Stimulated activated naive B cell treated with anti-CD40 and anti-IgM and Interleukin-4, amounts not matched to agents 10 μg/mL and 1 μg/mL and 100 μg/mL, for 72 hours (primary cell): ENCODE measurements around the gene CHST4.
"Not testable (repeated sequence)": the region's sequence is repeated elsewhere in the genome, so short reads cannot be mapped to it uniquely, and the experiment has no call there.

Experiments used
- ATAC-seq, 2 donors: fragments of 150-1000 bp; cut with Tn5 transposase; replicated peaks; 2 replicates each; pipeline ENCODE4 v1.10.0; 2021; ENCODE audit warnings: moderate library complexity in 1 of 2
- DNase-seq: peaks from one replicate; pipeline ENCODE4 v3.0.0; 2021
- H3K27ac Mint-ChIP-seq: one replicate; pipeline ENCODE4 v1.8.0; 2022; ENCODE audit warnings: mild to moderate bottlenecking, mixed read lengths
- H3K27me3 Mint-ChIP-seq, 2 donors: one replicate each; pipeline ENCODE4 v1.8.0; 2022; ENCODE audit warnings: mixed read lengths in 2 of 2
- H3K36me3 Mint-ChIP-seq, 2 donors: one replicate each; pipeline ENCODE4 v1.8.0; 2022; ENCODE audit warnings: mixed read lengths in 2 of 2, mild to moderate bottlenecking in 1 of 2
- H3K4me1 Mint-ChIP-seq, 2 donors: one replicate each; pipeline ENCODE4 v1.8.0; 2022; ENCODE audit warnings: mixed read lengths in 2 of 2, mild to moderate bottlenecking in 1 of 2
- H3K4me3 Mint-ChIP-seq, 2 donors: one replicate each; pipeline ENCODE4 v1.8.0; 2022; ENCODE audit warnings: mild to moderate bottlenecking in 2 of 2, mixed read lengths in 2 of 2, moderate library complexity in 1 of 2
- H3K9me3 Mint-ChIP-seq, 2 donors: one replicate each; pipeline ENCODE4 v1.8.0; 2022; ENCODE audit warnings: mixed read lengths in 2 of 2, mild to moderate bottlenecking in 1 of 2

The CHST4 gene

DNA sequence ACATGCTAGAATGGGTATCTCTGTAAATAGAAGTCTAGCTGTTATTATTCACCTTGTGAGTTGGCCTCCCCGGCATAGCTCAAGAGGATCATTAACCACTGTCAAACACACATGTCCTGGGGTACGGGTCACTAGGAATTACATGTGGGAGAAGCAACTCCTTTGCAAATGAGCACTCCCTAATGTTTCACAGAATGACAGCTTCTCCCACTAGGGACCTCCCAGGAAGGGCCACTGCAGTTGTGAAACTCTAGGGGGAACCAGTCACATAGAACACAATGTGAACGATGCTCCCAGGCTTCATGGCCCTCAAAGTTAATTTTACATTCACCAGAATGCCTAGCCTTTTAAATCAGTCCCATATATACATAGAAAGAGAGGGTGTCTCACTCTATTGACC, 24.7 kb upstream of the CHST4 start:
- no peak overlapping the region for H3K27ac Mint-ChIP-seq
- DNase-seq (no peak), ATAC-seq (no peak)
- no peak overlapping the region for H3K4me3 Mint-ChIP-seq
- H3K9me3 Mint-ChIP-seq: no peaks in the 10 kb centered on the region
- H3K27me3 Mint-ChIP-seq: peaks cover 20 to 21% of the 10 kb centered on the region in 2 donors
- no peaks in the 10 kb centered on the region for H3K36me3 Mint-ChIP-seq
- peaks cover 0 to 2% of the 10 kb centered on the region in 2 donors for H3K4me1 Mint-ChIP-seq

DNA sequence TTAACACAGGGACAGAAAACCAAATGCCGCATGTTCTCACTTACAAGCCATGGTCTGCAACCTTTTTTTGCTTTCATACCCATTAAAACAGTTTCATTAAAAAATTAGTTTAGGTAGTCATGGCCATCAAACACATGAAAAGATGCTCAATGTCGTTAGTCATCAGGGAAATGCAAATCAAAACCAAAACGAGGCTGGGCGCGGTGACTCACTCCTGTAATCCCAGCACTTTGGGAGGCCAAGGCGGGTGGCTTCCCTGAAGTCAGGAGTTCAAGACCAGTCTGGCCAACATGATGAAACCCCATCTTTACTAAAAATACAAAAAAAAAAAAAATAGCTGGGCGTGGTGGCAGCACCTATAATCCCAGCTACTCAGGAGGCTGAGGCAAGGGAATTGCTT, 22.2 kb upstream of the CHST4 start:
- not testable (repeated sequence) for H3K4me1 Mint-ChIP-seq, H3K4me3 Mint-ChIP-seq, H3K36me3 Mint-ChIP-seq, H3K9me3 Mint-ChIP-seq, H3K27ac Mint-ChIP-seq, ATAC-seq, DNase-seq
- H3K27me3 Mint-ChIP-seq: peaks cover 12 to 19% of the 10 kb centered on the region in 2 donors

DNA sequence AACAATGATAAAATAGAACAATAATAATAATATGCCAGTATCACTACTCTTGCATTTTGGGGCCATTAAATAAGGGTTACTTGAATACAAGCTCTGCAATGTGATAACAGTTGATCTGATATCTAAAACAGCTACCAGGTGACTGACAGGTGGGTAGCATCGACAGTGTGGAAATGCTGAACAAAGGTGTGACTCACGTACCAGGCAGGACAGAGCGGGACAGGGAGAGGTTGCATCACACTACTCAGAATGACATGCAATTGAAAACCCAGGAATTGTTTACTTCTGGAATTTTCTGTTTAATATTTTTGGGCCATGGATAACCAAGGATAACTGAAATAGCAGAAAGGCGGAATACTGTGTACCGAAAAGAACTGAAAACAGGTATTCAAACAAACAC, 21.3 kb upstream of the CHST4 start:
- peaks cover 17 to 19% of the 10 kb centered on the region in 2 donors for H3K27me3 Mint-ChIP-seq
- peaks cover 0 to 2% of the 10 kb centered on the region in 2 donors for H3K4me1 Mint-ChIP-seq
- H3K4me3 Mint-ChIP-seq: no peak overlapping the region
- no peaks in the 10 kb centered on the region for H3K9me3 Mint-ChIP-seq
- ATAC-seq: no peak
- no peak for DNase-seq
- H3K27ac Mint-ChIP-seq: no peak overlapping the region
- H3K36me3 Mint-ChIP-seq: no peaks in the 10 kb centered on the region

DNA sequence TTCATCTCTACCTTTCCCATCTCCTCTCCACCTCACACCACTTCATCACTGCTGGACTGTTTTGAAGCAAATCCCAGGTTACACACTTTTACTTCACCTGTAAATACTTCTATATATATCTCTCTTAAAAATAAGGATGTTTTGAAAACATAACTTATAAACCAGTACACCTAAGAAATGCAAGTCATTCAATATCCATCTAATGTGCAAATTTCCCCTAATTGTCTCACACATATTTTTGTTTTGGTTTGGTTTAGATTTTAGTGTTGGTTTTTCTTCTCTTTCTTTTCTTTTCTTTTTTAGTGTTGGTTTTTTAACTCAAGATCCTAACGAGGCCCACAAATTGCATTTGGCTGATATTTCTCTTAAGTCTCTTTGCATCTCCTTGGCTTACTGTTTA, 19.2 kb upstream of the CHST4 start:
- ATAC-seq (no peak), DNase-seq (no peak)
- Mint-ChIP-seq H3K4me1 (peaks cover 0 to 2% of the 10 kb centered on the region in 2 donors), H3K36me3 (no peaks in the 10 kb centered on the region), H3K4me3 (no peak overlapping the region), H3K27me3 (peaks cover 31 to 32% of the 10 kb centered on the region in 2 donors), H3K9me3 (no peaks in the 10 kb centered on the region), H3K27ac (no peak overlapping the region)

DNA sequence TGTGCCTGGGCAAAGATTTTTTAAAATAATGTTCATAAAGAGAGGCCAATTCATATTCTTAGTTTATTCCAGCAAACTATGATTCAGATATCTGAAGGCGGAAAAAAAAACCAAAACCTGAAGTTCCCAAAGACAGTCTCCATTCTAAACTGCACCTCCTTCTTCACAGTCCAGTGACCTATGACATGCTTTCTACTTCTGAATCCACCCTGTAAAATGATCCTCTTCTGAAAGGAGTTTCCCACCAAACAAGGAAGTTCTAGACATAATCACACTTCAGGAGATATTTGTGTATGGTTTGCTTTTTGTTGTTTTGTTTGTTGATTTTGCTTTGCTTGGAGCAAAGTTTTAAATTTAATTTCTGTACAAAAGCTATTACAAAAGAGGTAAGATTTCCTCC, 12.9 kb upstream of the CHST4 start:
- no peaks in the 10 kb centered on the region for H3K36me3 Mint-ChIP-seq
- no peaks in the 10 kb centered on the region for H3K4me1 Mint-ChIP-seq
- no peaks in the 10 kb centered on the region for H3K9me3 Mint-ChIP-seq
- no peak for ATAC-seq
- no peak overlapping the region for H3K4me3 Mint-ChIP-seq
- H3K27me3 Mint-ChIP-seq: peaks cover 33 to 40% of the 10 kb centered on the region in 2 donors
- no peak overlapping the region for H3K27ac Mint-ChIP-seq
- no peak for DNase-seq

DNA sequence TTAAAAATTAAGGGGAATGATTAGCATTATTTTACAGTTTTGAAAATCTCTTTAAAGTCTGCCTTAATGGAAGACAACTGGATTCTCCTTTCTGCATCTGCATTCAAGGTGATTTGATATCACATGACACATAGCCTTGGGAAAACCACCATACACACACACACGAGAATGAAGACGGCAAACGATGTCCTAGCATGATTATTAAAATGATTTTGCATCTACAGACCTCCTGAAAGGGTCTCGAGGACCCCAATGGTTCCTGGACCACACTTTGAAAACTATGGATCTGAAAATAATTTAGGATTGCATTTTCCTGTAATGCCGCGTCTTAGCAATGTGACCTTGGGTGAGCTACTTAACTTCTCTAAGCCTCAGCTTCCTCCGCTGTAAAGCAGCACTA, 11.8 kb upstream of the CHST4 start:
- DNase-seq (no peak), ATAC-seq (no peak)
- Mint-ChIP-seq H3K36me3 (no peaks in the 10 kb centered on the region), H3K9me3 (no peaks in the 10 kb centered on the region), H3K27ac (no peak overlapping the region), H3K4me3 (no peak overlapping the region), H3K4me1 (no peaks in the 10 kb centered on the region), H3K27me3 (peaks cover 26 to 39% of the 10 kb centered on the region in 2 donors)

DNA sequence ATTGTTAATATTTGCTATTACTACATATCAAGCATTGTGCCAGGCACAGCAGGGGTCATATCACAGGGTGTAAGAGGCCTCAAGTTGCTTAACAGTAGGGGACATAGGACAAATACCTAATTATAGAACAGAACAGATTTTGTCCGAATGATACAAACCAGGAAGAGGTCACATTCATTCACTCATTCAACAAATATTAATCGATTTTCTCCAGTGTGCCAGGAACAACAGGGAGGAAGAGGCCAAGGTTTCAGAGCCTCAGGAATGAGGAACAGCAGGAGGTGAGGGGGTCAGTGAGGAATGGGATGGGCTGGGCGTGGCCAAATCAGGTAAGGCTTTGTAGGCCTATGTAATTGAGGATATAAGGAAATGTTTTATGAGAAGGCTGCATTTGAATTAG, 11.2 kb upstream of the CHST4 start:
- Mint-ChIP-seq H3K9me3 (no peaks in the 10 kb centered on the region), H3K4me3 (no peak overlapping the region), H3K36me3 (no peaks in the 10 kb centered on the region), H3K4me1 (no peaks in the 10 kb centered on the region), H3K27me3 (peaks cover 26 to 34% of the 10 kb centered on the region in 2 donors), H3K27ac (no peak overlapping the region)
- no peak for DNase-seq
- ATAC-seq: no peak

DNA sequence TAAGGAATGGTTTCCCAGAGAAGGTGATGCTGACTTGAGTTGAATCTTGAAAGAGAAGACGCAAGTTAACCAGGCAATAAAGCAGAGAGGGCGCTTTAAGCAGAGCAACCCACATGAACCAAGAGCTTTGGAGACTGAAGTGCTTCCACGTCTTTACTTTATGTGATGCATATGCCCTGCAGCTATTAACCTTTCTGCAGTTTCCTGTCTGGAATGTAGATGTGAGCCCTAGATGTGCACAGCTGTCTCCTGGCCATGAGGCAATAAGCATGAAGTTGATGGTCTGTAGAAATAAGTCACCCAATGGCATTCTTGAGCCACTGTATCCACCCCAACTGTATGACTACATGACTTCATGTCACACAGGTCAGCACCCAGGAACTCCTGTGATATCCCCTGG, 5.7 kb upstream of the CHST4 start:
- Mint-ChIP-seq H3K27ac (no peak overlapping the region), H3K4me1 (no peaks in the 10 kb centered on the region), H3K36me3 (no peaks in the 10 kb centered on the region), H3K9me3 (no peaks in the 10 kb centered on the region), H3K27me3 (peaks cover 25% of the 10 kb centered on the region in 2 donors), H3K4me3 (no peak overlapping the region)
- ATAC-seq: no peak
- DNase-seq: no peak

DNA sequence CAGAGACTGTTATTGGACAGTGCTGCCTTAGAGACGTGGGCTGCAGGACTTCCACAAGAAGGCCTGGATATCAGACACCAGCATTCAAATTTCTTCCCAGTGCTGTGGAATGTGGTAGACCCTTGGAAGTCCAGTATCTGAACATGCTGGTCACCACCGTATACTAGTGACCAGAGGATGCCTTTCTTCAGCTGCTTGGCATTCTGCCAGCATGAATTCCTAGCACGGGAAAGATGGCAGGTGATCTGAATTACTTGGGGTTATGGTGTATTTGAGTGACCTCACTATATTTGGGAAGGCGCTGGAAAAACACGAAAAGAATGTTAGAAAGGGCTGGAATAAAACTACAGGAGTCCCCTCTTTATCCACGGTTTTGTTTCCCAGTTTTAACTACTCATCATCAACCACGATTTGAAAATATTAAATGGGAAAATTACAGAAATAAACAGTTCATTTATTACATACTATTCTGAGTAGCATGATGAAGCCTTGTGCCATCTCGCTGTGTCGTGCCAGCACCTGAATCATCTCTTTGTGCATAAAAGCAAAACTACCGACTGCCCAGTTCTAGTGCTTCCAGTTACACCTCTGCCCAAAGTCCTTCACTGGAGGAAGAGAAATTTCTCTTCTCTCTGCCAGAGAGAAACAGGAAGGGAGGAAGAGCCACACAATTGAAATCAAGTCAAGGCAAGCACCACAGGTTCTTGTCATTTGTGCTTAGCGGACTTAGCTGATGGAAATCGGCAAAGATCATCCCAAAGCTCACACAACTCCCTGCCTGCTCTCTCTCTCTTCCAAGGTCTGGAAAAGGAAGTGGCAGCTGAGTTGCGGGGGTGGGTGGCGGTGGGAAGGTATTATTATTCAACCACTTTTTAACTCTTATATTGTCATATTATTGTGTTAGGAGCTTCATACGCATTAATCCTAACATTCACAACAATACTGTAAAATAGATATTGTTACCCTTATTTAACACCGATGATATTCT, 1.4 kb upstream of the CHST4 start:
- H3K27ac Mint-ChIP-seq: no peak overlapping the region
- no peaks in the 10 kb centered on the region for H3K9me3 Mint-ChIP-seq
- peaks cover 6 to 7% of the 10 kb centered on the region in 2 donors for H3K4me1 Mint-ChIP-seq
- peaks cover 34 to 44% of the 10 kb centered on the region in 2 donors for H3K27me3 Mint-ChIP-seq
- ATAC-seq (no peak), DNase-seq (no peak)
- no peaks in the 10 kb centered on the region for H3K36me3 Mint-ChIP-seq
- no peak overlapping the region for H3K4me3 Mint-ChIP-seq

DNA sequence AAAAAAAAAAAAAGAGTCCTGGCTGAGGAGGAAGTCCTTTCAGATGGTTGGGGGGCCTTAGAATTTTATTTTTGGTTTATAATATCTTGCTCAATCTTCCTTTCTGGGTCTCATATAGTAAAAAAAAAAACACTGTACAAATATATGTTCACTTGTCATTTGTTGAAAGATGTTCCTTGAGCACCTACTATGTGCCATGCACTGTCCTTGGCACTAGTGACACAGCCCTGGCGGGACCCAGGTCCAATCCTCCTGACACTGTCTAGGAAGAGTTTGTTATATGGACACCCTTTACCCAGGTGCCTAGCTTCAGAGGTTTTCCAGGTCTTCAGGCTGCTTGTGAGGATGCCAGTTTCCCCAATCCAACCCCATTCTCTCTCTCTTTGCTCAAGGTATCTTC, 2.0 kb downstream of the CHST4 start:
- H3K4me1 Mint-ChIP-seq: peaks cover 6 to 7% of the 10 kb centered on the region in 2 donors
- no peak for ATAC-seq
- H3K27me3 Mint-ChIP-seq: peaks cover 27 to 40% of the 10 kb centered on the region in 2 donors
- no peak for DNase-seq
- H3K36me3 Mint-ChIP-seq: no peaks in the 10 kb centered on the region
- no peak overlapping the region for H3K27ac Mint-ChIP-seq
- no peaks in the 10 kb centered on the region for H3K9me3 Mint-ChIP-seq
- no peak overlapping the region for H3K4me3 Mint-ChIP-seq

DNA sequence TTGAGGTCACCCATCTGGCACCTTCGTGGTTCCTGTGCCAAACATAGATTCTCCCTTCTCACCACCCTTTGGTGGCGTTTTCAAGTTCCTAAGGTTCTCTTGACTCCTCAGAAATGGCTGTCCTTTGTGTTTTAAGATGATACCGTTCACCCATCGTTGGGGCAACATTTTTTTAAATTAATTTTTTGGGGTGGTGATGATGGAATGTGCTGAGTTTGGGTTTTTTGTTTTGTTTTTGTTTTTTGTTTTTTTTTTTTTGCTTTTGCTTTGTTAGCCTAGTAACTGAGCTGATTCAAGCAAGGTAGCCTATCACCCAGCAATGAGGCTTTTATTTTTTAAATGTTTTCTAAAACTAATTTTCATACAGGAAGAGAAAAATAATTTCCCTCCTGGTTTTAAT, 2.6 kb downstream of the CHST4 start:
- peaks cover 6 to 7% of the 10 kb centered on the region in 2 donors for H3K4me1 Mint-ChIP-seq
- no peak overlapping the region for H3K4me3 Mint-ChIP-seq
- no peaks in the 10 kb centered on the region for H3K36me3 Mint-ChIP-seq
- H3K27ac Mint-ChIP-seq: no peak overlapping the region
- no peaks in the 10 kb centered on the region for H3K9me3 Mint-ChIP-seq
- no peak for DNase-seq
- H3K27me3 Mint-ChIP-seq: peaks cover 27 to 34% of the 10 kb centered on the region in 2 donors
- ATAC-seq: no peak

DNA sequence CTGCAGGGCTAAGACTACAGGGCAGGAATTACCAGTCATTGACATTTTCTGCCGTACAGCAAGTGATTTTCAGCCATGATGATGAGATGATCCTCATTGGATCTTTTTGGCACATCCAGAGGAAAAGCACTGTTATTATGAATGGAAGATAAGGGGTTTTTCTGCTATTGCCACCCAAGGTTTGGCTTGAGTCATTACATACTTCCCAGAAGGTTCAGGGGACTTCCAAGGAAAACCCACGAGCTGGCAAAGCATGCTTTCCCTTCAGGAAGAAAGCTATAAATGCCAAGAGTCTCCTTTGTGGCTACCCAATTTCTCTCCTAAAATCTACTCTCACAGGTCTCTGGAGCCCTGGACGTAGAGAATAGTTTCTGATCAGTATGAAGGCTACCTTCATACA, 6.1 kb downstream of the CHST4 start:
- no peaks in the 10 kb centered on the region for H3K4me1 Mint-ChIP-seq
- DNase-seq (no peak), ATAC-seq (no peak)
- peaks cover 15 to 17% of the 10 kb centered on the region in 2 donors for H3K27me3 Mint-ChIP-seq
- H3K36me3 Mint-ChIP-seq: no peaks in the 10 kb centered on the region
- H3K9me3 Mint-ChIP-seq: no peaks in the 10 kb centered on the region
- no peak overlapping the region for H3K27ac Mint-ChIP-seq
- no peak overlapping the region for H3K4me3 Mint-ChIP-seq

DNA sequence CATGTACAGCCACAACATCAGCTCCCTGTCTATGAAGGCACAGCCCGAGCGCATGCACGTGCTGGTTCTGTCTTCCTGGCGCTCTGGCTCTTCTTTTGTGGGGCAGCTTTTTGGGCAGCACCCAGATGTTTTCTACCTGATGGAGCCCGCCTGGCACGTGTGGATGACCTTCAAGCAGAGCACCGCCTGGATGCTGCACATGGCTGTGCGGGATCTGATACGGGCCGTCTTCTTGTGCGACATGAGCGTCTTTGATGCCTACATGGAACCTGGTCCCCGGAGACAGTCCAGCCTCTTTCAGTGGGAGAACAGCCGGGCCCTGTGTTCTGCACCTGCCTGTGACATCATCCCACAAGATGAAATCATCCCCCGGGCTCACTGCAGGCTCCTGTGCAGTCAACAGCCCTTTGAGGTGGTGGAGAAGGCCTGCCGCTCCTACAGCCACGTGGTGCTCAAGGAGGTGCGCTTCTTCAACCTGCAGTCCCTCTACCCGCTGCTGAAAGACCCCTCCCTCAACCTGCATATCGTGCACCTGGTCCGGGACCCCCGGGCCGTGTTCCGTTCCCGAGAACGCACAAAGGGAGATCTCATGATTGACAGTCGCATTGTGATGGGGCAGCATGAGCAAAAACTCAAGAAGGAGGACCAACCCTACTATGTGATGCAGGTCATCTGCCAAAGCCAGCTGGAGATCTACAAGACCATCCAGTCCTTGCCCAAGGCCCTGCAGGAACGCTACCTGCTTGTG, 10.7 kb downstream of the CHST4 start:
- no peak for ATAC-seq
- Mint-ChIP-seq H3K27me3 (no peaks in the 10 kb centered on the region), H3K4me3 (no peak overlapping the region), H3K9me3 (no peaks in the 10 kb centered on the region), H3K27ac (no peak overlapping the region), H3K36me3 (no peaks in the 10 kb centered on the region), H3K4me1 (peaks cover 8 to 9% of the 10 kb centered on the region in 2 donors)
- DNase-seq: no peak

DNA sequence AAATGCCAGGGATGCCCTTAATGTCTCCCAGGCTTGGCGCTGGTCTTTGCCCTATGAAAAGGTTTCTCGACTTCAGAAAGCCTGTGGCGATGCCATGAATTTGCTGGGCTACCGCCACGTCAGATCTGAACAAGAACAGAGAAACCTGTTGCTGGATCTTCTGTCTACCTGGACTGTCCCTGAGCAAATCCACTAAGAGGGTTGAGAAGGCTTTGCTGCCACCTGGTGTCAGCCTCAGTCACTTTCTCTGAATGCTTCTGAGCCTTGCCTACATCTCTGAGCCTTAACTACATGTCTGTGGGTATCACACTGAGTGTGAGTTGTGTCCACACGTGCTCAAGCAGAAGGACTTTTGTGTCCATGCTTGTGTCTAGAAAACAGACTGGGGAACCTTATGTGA, 11.4 kb downstream of the CHST4 start:
- ATAC-seq: peak; percentile 86 to 91
- no peaks in the 10 kb centered on the region for H3K36me3 Mint-ChIP-seq
- H3K4me3 Mint-ChIP-seq: no peak overlapping the region
- no peaks in the 10 kb centered on the region for H3K9me3 Mint-ChIP-seq
- peak; percentile 21 for DNase-seq
- H3K27ac Mint-ChIP-seq: no peak overlapping the region
- peaks cover 5% of the 10 kb centered on the region in 2 donors for H3K27me3 Mint-ChIP-seq
- H3K4me1 Mint-ChIP-seq: peaks cover 13 to 15% of the 10 kb centered on the region in 2 donors

DNA sequence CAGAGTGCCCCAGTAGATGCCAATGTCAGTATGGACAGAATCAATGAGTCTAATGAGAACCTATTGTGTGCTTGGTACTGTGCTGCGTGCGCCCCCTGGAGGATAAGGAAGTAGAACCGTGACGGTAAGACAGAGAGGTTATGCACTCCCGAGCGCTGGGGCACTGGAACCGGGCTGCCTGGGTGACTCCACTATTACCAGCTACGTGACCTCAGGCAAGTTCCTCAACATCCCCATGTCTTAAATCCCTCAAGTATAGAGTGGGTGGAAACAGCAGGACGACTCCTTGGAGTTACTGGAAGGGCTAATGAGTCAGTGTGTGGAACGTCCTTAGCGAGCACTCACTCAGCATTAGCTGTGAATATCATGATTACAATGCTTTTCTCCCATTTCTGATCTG, 16.2 kb downstream of the CHST4 start:
- Mint-ChIP-seq H3K4me3 (no peak overlapping the region), H3K27me3 (peaks cover 5% of the 10 kb centered on the region in 2 donors), H3K4me1 (peaks cover 13 to 15% of the 10 kb centered on the region in 2 donors), H3K36me3 (no peaks in the 10 kb centered on the region), H3K27ac (no peak overlapping the region), H3K9me3 (no peaks in the 10 kb centered on the region)
- DNase-seq (peak; percentile 23), ATAC-seq (peak; percentile 87 to 90)
